Right kidney (tissue), 1 donor: Measurements from ENCODE around the gene C1orf105.

ENCODE experiments used
- DNase-seq: peaks from one replicate; pipeline ENCODE4 v3.0.0-alpha.2; 2016

C1orf105 gene

GRCh38 chr1:172460177-172460576, 39.7 kb downstream of the C1orf105 start:
- no peak for DNase-seq

- no peak for DNase-seq
These were observed 40.4 kb downstream of the C1orf105 start for GRCh38 chr1:172460887-172461315.

- no peak for DNase-seq
These were observed 45.1 kb downstream of the C1orf105 start for GRCh38 chr1:172465617-172466016.

GRCh38 chr1:172466795-172467407, 46.4 kb downstream of the C1orf105 start:
- DNase-seq: no peak

GRCh38 chr1:172467446-172467845, 47.0 kb downstream of the C1orf105 start:
- DNase-seq: no peak

- DNase-seq: no peak
These were observed 47.8 kb downstream of the C1orf105 start for GRCh38 chr1:172468296-172468695.

GRCh38 chr1:172469717-172470116, 49.2 kb downstream of the C1orf105 start:
- no peak for DNase-seq

- DNase-seq: no peak
These were observed 49.7 kb downstream of the C1orf105 start for GRCh38 chr1:172470149-172470548.

- no peak for DNase-seq
These were observed 51.2 kb downstream of the C1orf105 start for GRCh38 chr1:172471666-172472065.

- DNase-seq: no peak
These were observed 52.0 kb downstream of the C1orf105 start for GRCh38 chr1:172472495-172472894.

- DNase-seq: no peak
These were observed 52.8 kb downstream of the C1orf105 start for GRCh38 chr1:172473302-172473701.

- no peak for DNase-seq
These were observed 53.4 kb downstream of the C1orf105 start for GRCh38 chr1:172473842-172474241.

GRCh38 chr1:172476218-172476811, 55.8 kb downstream of the C1orf105 start:
- DNase-seq: no peak

- no peak for DNase-seq
These were observed 56.7 kb downstream of the C1orf105 start for GRCh38 chr1:172477216-172477615.

GRCh38 chr1:172477741-172478140, 57.3 kb downstream of the C1orf105 start:
- no peak for DNase-seq

GRCh38 chr1:172478485-172478884, 58.0 kb downstream of the C1orf105 start:
- DNase-seq: no peak

GRCh38 chr1:172480431-172480830, 59.9 kb downstream of the C1orf105 start:
- DNase-seq: no peak

GRCh38 chr1:172482044-172482443, 61.6 kb downstream of the C1orf105 start:
- DNase-seq: no peak

- DNase-seq: no peak
These were observed 63.0 kb downstream of the C1orf105 start for GRCh38 chr1:172483448-172483847.

- no peak for DNase-seq
These were observed 63.8 kb downstream of the C1orf105 start for GRCh38 chr1:172484252-172484651.

- DNase-seq: no peak
These were observed 65.1 kb downstream of the C1orf105 start for GRCh38 chr1:172485626-172486025.

- no peak for DNase-seq
These were observed 66.4 kb downstream of the C1orf105 start for GRCh38 chr1:172486805-172487454.

- no peak for DNase-seq
These were observed 67.1 kb downstream of the C1orf105 start for GRCh38 chr1:172487550-172487949.

- no peak for DNase-seq
These were observed 67.9 kb downstream of the C1orf105 start for GRCh38 chr1:172488393-172488792.
